Renal pelvis (tissue), 4 donors: Measurements from ENCODE around the gene SIT1. TPM values are rescaled to one million over a fixed set of nuclear protein-coding genes. Genes with fewer than 3 reads are reported as not detected.
A peak's percentile ranks its signal among the peaks of the same experiment; 100 is the strongest.
"Not testable (repeated sequence)": the region's sequence is repeated elsewhere in the genome, so short reads cannot be mapped to it uniquely, and the experiment has no call there.

Source experiments
- DNase-seq: peaks from one replicate; pipeline ENCODE4 v3.0.0-alpha.2; 2013
- polyA plus RNA-seq, 3 donors: library from polyadenylated mRNA; unstranded; fragments of 120-200 nt; gene quantifications; one replicate each; pipeline ENCODE4 v1.2.1, GENCODE V29; 2013; ENCODE audit not compliant: insufficient read length in 3 of 3

Gene SIT1
- polyA plus RNA-seq, 3 donors = 0.32 to 0.58 (median 0.33) TPM

DNA sequence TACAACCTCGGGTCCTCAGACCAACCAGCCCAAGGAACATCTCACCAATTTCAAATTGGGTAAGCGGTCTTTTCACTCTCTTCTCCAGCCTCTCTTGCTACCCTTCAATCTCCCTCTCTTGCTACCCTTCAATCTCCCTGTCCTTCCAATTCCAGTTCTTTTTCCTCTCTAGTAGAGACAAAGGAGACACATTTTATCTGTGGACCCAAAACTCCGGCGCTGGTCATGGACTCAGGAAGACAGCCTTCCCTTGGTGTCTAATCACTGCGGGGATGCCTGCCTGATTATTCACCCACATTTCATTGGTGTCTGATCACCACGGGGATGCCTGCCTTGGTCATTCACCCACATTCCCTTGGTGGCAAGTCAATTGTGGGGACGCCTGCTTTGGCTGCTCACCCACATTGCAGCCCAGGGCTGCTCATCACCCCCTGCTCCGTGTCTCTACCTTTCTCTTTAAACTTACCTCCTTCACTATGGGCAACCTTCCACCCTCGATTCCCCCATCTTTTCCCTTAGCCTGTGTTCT is 13.2 kb downstream of the SIT1 start:
- not testable (repeated sequence) for DNase-seq

DNA sequence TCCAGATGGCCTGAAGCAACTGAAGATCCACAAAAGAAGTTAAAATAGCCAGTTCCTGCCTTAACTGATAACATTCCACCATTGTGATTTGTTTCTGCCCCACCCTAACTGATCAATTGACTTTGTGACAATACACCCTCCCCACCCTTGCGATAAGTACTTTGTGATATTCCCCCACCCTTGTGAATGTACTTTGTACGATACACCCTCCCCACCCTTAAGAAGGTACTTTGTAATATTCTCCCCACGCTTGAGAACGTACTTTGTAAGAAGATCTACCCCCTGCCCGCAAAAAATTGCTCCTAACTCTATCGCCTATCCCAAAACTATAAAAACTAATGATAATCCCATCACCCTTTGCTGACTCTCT is 13.9 kb downstream of the SIT1 start:
- not testable (repeated sequence) for DNase-seq

GRCh38 chr9:35636135-35636876 is 14.4 kb downstream of the SIT1 start:
- DNase-seq = no peak

- DNase-seq = no peak
These were observed 15.0 kb downstream of the SIT1 start for GRCh38 chr9:35635730-35636129.

DNA sequence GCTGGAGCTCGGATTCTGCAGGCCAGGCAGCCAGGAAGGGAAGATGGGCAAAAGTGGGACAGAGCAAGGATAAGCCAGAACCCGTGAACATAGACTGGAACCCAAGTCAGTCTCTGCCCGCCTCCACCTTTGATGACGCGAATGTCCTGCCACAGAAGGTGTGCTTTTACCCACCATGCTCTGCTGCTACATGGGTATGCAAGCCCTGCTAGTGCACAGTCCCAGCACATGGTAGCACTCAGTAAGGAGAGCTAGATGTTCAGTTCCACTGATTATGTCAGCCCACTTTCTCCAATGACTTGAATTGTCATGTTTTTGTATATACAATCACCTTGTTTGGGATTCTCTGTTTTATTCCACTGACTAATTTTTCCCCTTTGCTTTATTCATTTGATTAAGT is 21.1 kb downstream of the SIT1 start:
- DNase-seq = no peak

- no peak for DNase-seq
These were observed 22.2 kb downstream of the SIT1 start for GRCh38 chr9:35628389-35628991.

GRCh38 chr9:35627575-35627974 is 23.2 kb downstream of the SIT1 start:
- no peak for DNase-seq

GRCh38 chr9:35619800-35620158 is 31.0 kb downstream of the SIT1 start:
- DNase-seq = no peak

GRCh38 chr9:35618854-35619799 is 31.6 kb downstream of the SIT1 start:
- no peak for DNase-seq

DNA sequence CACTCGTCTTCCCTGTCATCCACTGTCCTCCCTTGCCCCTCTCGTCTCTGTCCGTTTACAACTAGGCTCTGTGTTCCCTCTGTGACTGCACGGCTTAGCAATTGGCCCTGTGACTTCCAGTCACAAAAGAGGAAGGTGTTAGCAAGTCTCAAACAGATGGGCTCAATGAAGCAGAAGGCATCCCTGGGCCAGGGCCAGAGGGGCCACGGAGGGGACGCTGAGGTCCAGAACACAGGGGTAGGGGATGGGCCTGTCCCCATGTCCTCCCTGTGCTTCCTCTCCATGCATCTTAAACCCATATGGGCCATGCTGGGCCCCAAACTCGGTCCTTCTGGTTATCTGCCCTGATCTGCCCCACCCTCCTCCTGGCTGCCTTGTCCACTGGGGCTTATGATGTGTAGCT is 32.4 kb downstream of the SIT1 start, which contains the start of gene CD72:
CD72 (minus strand) TSS at position 89 of the 403 bp plus-strand sequence. CDS start 110 bp downstream, outside the sequence.
- DNase-seq = no peak

- DNase-seq = no peak
These were observed 33.2 kb downstream of the SIT1 start for GRCh38 chr9:35617548-35617947.

DNA sequence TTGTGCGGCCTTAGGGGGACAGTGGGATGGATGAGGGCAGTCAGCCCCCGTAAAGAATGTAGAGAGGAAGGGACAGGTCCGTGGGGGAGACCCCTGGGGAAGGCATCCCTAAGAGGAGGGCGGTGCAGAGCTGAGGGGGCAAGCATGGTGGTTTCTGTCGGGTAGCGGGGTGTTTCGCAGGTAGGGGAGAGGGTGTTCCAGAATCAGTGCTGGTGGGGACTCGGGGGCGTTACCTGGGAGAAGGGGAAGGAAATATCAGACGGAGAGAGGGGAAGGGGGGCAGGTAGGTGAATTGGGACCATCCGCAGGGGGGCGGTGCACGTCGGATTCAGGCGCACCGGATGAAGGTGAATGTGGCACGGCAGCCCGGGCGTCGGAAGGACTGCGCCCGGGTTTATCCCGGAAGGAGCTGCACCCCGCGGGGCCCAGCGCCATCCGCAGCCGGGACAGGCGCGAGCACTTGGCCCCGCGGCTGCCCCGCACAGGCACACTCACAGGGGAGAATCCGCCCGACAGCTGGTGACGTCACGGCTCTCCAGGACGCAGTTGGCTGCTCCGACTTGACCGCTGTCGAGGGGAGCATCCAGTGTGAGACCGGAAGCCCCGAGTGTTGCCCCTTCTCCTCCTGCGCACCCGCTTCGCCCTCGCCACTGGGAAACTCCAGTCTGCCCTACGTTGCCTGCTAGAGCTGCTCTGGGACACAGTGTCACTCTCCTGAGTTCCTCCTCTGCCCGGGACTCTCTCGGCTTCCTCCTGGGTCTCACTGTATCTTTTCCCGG is 33.9 kb downstream of the SIT1 start:
- peak; percentile 43 for DNase-seq

DNA sequence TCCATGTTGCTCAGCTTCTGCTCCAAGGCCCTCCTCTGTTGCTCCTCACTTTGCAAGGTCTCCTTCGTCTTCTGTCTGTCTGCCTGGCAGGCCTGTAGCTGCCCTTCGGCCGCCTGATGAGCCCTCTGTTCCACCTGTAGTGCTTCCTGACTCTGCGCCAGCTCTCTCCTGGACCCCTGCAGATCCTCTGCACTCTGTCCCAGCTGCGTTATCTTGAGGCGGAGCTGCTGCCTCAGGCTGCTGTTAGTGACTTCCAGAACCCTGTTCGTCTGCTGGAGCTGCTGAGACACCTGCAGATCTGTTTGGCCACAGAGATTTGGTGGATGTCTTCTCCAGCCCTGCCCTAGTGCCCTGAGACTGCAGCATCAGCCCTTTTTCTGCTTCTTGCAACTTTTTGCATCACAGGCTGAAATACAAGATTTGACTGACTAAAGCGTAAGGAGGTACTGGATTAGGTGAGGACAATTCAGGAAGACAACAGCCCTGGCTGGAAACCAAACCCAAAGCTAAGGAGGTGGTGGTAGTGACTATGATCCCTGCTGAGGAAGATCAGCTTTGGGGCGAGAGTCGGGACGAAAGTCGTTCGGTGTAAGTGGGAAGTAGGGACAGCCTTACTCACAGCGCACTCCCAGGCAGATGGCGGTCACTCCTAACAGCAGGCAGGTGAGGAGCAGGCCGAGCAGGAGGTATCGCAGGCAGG is 34.6 kb downstream of the SIT1 start:
- no peak for DNase-seq

DNA sequence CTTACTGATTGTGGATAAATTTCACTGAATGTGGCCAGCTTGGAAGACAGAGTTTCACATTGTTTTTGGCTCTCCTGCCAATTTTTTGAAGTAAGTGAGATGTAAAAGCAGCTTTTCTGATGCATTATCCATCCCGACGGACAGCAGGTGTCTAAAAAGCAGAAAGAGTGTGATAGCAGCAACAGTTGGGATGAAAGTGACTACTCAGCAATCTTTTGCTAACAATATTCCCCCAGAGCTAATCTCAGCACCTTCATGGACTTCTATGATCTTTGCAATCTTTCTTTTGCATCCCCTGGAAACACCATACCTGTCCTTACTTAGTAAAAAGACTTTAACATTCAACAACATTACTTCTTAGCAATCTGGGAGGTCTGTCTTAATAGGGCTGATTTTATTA is 37.9 kb downstream of the SIT1 start:
- DNase-seq = no peak

- not testable (repeated sequence) for DNase-seq
These were observed 38.7 kb downstream of the SIT1 start for GRCh38 chr9:35612066-35612465.

DNA sequence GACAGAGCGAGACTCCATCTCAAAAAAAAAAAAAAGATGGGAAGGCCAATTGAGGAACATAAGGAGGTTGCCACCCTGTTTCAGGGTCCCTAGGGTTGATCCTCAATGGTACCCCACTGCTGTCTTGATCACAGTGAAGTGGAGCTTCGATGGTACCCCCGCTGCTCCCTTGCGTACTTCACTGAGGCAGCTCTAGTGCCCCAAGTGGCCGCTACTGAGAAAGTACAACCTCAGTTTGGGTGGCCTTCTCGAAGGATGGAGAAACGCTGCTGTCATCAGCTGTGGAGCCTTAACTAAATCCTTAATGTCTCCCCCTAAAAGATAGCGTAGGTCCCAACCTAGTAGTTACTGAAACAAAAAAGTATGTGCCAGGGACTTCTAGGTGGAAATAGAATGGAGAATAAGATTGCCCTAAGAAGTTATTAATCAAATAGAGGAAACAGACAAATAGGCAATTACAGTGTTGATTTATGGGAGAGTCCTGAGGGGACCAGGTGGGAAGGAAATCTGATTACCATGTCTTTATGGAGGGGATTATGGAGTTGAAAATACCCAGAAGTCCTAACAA is 39.4 kb downstream of the SIT1 start:
- DNase-seq = no peak

- DNase-seq = no peak
These were observed 40.9 kb downstream of the SIT1 start for GRCh38 chr9:35609820-35610163.

GRCh38 chr9:35609001-35609819 is 41.5 kb downstream of the SIT1 start:
- DNase-seq = no peak

DNA sequence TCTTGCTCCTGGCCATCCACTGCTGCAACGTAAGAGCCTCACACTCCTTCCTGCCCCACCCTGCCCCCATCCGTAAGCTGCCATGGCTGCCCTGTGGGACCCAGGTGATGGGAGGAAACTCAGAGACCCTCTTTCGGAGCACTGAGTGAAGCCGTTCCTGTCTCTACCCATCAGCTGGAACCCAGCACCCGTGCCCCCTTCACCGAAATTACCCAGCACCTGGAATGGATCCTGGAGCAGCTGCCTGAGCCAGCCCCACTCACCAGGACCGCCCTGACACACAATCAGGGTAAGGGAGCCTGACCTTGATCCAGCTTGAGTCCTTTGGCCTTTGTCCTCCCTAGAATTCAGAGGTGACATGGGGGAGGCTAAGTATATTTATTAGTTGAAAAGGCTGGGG is 42.5 kb downstream of the SIT1 start:
- no peak for DNase-seq

DNA sequence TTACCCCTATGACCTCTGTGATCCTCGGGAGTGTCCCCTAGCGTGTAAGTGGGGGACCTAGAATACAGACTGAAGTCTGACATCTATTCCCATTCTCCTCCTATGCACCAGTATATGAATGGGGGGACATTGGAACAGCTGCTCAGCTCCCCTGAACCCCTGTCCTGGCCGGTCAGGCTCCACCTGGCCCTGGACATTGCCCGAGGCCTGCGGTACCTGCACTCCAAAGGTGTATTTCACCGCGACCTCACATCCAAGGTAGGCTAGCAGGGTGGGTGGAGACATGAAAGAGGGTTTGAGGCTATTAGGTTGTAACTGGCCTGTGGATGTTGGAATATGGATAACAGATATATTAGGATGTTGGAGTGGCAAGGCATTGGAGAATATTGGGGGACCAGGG is 44.0 kb downstream of the SIT1 start:
- DNase-seq = no peak
